Measurements from ENCODE around the gene CCL23.
A peak's percentile ranks its signal among the peaks of the same experiment; 100 is the strongest.
"Not testable (repeated sequence)": the region's sequence is repeated elsewhere in the genome, so short reads cannot be mapped to it uniquely, and the experiment has no call there.

CCL23 gene

GRCh38 chr17:36002631-36003030 is 15.1 kb downstream of the CCL23 start:
- no peak for DNase-seq

GRCh38 chr17:36001862-36002603 is 15.7 kb downstream of the CCL23 start:
- no peak for DNase-seq

GRCh38 chr17:36001110-36001771 is 16.5 kb downstream of the CCL23 start, which contains the start of gene CCL15:
TSS of gene CCL15 (minus strand) at chr17:36001553. CDS start at chr17:36001492, 61 bp downstream.
- no peak for DNase-seq

GRCh38 chr17:36000732-36001109 is 17.1 kb downstream of the CCL23 start:
- DNase-seq = no peak

- no peak for DNase-seq
Measured at GRCh38 chr17:35998756-35999155, 19.0 kb downstream of the CCL23 start.

GRCh38 chr17:35998018-35998545 is 19.7 kb downstream of the CCL23 start:
- no peak for DNase-seq

GRCh38 chr17:35995346-35995745 is 22.4 kb downstream of the CCL23 start:
- not testable (repeated sequence) for DNase-seq

- DNase-seq = no peak
Measured at GRCh38 chr17:35991075-35991474, 26.7 kb downstream of the CCL23 start.

- no peak for DNase-seq
Measured at GRCh38 chr17:35988164-35988563, 29.6 kb downstream of the CCL23 start.

GRCh38 chr17:35986643-35987042 is 31.1 kb downstream of the CCL23 start, which contains the start of gene CCL14:
TSS of gene CCL14 (minus strand) at chr17:35986729. CDS start at chr17:35986649, 80 bp downstream.
- DNase-seq = no peak

GRCh38 chr17:35984140-35984539 is 33.6 kb downstream of the CCL23 start:
- no peak for DNase-seq

- no peak for DNase-seq
Measured at GRCh38 chr17:35982409-35983191, 35.2 kb downstream of the CCL23 start.

GRCh38 chr17:35981908-35982330 is 35.9 kb downstream of the CCL23 start:
- DNase-seq = peak; percentile 60

GRCh38 chr17:35981246-35981645 is 36.5 kb downstream of the CCL23 start, which contains the start of gene CCL16:
TSS of gene CCL16 (minus strand) at chr17:35981497. CDS start at chr17:35981420, 77 bp downstream.
- DNase-seq = no peak

GRCh38 chr17:35978346-35978745 is 39.4 kb downstream of the CCL23 start:
- DNase-seq = no peak

- DNase-seq = no peak
Measured at GRCh38 chr17:35977509-35977908, 40.3 kb downstream of the CCL23 start.

- no peak for DNase-seq
Measured at GRCh38 chr17:35973333-35974260, 44.2 kb downstream of the CCL23 start.

GRCh38 chr17:35972945-35973332 is 44.8 kb downstream of the CCL23 start:
- no peak for DNase-seq

GRCh38 chr17:35972535-35972934 is 45.2 kb downstream of the CCL23 start:
- DNase-seq = no peak

- DNase-seq = no peak
Measured at GRCh38 chr17:35972066-35972465, 45.7 kb downstream of the CCL23 start.

GRCh38 chr17:35969558-35970380 is 48.0 kb downstream of the CCL23 start:
- peak; percentile 93 for DNase-seq
